Esophagus muscularis mucosa (tissue), 4 donors: ENCODE results near the gene CHST15. TPM values are rescaled to one million over a fixed set of nuclear protein-coding genes. Genes with fewer than 3 reads are reported as not detected.

Experiments used
- DNase-seq: peaks from one replicate; pipeline ENCODE4 v3.0.0-alpha.2; 2017; ENCODE audit errors: extremely low spot score
- H3K27ac ChIP-seq, 4 donors: fragments of 200-600 bp; sonication (generic); replicated peaks in 1 of 4; 1 replicate in 3 of 4; 2 replicates in 1 of 4; pipeline ENCODE4 v1.5.1; 2016 to 2019; ENCODE audit warnings: mild to moderate bottlenecking in 1 of 4
- H3K27me3 ChIP-seq, 4 donors: fragments of 200-600 bp; sonication (generic); one replicate each; pipeline versions ENCODE4 v1.5.1 to v1.6.0; 2016 to 2019
- H3K36me3 ChIP-seq, 4 donors: fragments of 200-600 bp; sonication (generic); one replicate each; pipeline ENCODE4 v1.5.1; 2016 to 2019
- H3K4me1 ChIP-seq, 4 donors: fragments of 200-600 bp; sonication (generic); one replicate each; pipeline ENCODE4 v1.5.1; 2016 to 2019
- H3K4me3 ChIP-seq, 4 donors: fragments of 200-600 bp; sonication (generic); 1 replicate in 2 of 4; 2 replicates in 2 of 4; pipeline ENCODE4 v1.5.1; 2016 to 2019; ENCODE audit warnings: mild to moderate bottlenecking in 4 of 4, moderate library complexity in 1 of 4
- H3K9me3 ChIP-seq, 4 donors: fragments of 200-600 bp; sonication (generic); 1 replicate in 3 of 4; 2 replicates in 1 of 4; pipeline ENCODE4 v1.5.1; 2016 to 2019
- EP300 ChIP-seq: sonication (generic); formaldehyde crosslinking; IDR thresholded peaks from one replicate; pipeline ENCODE4 v1.6.1; 2017; ENCODE audit warnings: antibody characterized with exemption
- POLR2A ChIP-seq: fragments of 450-650 bp; IDR thresholded peaks from one replicate; pipeline ENCODE4 v1.6.1; 2017; ENCODE audit warnings: antibody characterized with exemption, moderate library complexity, mild to moderate bottlenecking, low read depth
- POLR2AphosphoS5 ChIP-seq, 2 donors: sonication (generic); formaldehyde crosslinking; IDR thresholded peaks; one replicate each; pipeline ENCODE4 v1.6.1; 2017; ENCODE audit warnings: antibody characterized with exemption in 2 of 2
- WGBS: methylation state at CpG from one replicate; pipeline ENCODE4 v1.1.5; 2018; 5-methylcytosine and 5-hydroxymethylcytosine counted together
- intact Hi-C: fragments of 100-400 bp; cut with DNase I; formaldehyde crosslinking; loops from one replicate; pipeline ENCODE4 v1.15.1; 2023
- total RNA-seq, 4 donors: library from RNA; depleted of rRNA; stranded (reverse); fragments of >200 nt; gene quantifications; one replicate each; pipeline versions ENCODE4 v1.1.0 to v1.2.1, GENCODE V29; 2016
- TF ChIP-seq, protein P1 (sequence below), 3 experiments: fragments of 200-600 bp in 2 of 3; fragments of 450-650 bp in 1 of 3; sonication (generic) in 2 of 3; IDR thresholded peaks; one replicate each; pipeline ENCODE4 v1.5.1; 2017 to 2019; ENCODE audit warnings: antibody characterized with exemption in 3 of 3, mild to moderate bottlenecking in 2 of 3, moderate library complexity in 1 of 3

CHST15 gene
- total RNA-seq, 4 donors from 2014 or later: 48.2 to 76.1 (median 62.5) TPM

DNA sequence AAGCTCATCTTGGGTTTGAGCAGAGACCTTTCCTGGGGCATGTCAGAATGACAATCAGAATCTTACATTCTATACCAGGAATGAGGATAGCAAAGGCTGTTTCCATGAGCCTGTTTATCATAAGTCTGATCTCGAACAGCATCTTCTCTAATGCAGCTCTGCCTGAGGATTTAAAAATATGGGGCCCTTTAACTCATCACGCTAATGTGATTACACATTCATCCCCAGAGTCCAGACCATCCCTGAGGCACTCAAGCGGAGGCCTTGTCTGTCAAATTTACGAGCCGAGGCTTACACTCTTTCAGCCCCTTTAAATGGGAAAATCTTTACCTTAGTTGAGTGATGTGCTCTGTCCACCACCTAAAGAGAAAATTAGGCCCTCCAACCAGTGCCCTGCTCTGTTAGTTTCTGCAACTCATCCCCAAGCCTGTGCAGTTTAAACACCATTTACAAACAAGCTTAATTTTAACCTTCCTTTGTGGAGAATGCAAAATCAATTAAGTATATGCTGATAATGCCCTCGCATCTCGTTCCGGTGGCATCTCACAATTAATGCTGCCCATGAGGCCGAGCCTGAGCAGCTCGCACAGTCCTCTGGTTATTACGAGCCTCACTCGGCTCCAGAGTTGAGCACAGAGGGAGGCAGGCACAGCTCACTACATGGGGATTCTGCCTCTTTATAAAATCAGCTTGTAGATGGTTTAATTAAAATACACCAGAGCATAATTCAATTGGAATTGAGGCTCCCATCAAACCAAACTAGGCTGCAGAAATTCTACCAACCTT, 16.0 kb downstream of the CHST15 start:
- H3K27ac ChIP-seq: peak overlapping the region; percentile 16 to 77 (median 58)
- no peak for DNase-seq
- TF ChIP-seq POLR2AphosphoS5 (IDR thresholded peaks at IDR 0.05) (no peak), POLR2A (no peak), EP300 (no peak)
- TF ChIP-seq, protein P1, sequence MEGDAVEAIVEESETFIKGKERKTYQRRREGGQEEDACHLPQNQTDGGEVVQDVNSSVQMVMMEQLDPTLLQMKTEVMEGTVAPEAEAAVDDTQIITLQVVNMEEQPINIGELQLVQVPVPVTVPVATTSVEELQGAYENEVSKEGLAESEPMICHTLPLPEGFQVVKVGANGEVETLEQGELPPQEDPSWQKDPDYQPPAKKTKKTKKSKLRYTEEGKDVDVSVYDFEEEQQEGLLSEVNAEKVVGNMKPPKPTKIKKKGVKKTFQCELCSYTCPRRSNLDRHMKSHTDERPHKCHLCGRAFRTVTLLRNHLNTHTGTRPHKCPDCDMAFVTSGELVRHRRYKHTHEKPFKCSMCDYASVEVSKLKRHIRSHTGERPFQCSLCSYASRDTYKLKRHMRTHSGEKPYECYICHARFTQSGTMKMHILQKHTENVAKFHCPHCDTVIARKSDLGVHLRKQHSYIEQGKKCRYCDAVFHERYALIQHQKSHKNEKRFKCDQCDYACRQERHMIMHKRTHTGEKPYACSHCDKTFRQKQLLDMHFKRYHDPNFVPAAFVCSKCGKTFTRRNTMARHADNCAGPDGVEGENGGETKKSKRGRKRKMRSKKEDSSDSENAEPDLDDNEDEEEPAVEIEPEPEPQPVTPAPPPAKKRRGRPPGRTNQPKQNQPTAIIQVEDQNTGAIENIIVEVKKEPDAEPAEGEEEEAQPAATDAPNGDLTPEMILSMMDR (IDR thresholded peaks at IDR 0.05): no peak
- no peak overlapping the region for H3K4me3 ChIP-seq
- H3K27me3 ChIP-seq: no peaks in the 10 kb centered on the region
- peaks cover 16 to 96% (median 86%) of the 10 kb centered on the region in 4 donors for H3K4me1 ChIP-seq
- intact Hi-C loops: no loop called here
- WGBS: 62% methylated on average over 12 of the region's 12 CpGs
- H3K9me3 ChIP-seq: no peaks in the 10 kb centered on the region
- no peaks in the 10 kb centered on the region for H3K36me3 ChIP-seq

DNA sequence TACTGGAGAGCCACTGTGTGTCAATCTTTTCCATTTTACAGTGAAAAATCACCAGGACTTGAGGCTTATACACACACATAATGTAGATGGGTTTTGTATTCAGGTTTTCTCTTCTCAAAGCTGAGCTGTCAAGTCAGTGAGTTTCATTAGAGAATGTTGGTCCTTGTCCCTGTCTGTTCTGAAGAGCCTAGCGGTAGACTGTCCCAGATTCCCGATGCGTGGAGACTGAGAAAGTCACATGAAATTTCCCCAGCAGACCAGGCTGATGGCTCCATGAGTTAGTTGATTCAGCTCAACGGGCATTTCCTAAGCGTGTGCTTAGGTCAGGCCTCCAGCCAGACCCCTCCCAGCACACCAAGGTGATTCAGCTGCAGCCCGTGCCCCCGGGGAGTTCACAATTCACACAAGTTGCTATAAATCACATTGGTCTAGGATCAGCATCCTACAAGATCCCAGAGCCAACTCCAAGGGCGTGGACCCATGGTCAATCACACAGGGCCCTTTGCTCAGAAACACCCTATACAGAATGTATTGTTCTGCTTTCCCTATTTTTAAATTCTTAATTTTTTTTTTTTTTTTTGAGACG, 17.2 kb downstream of the CHST15 start:
- intact Hi-C loops: no loop called here
- DNase-seq: no peak
- no peaks in the 10 kb centered on the region for H3K9me3 ChIP-seq
- no peaks in the 10 kb centered on the region for H3K27me3 ChIP-seq
- WGBS: 82% methylated on average over 9 of the region's 9 CpGs
- H3K27ac ChIP-seq: peak overlapping the region; percentile 53 to 77 (median 69)
- H3K4me3 ChIP-seq: no peak overlapping the region
- TF ChIP-seq, protein P1 (IDR thresholded peaks at IDR 0.05): no peak
- TF ChIP-seq EP300 (no peak), POLR2A (no peak)
- H3K36me3 ChIP-seq: no peaks in the 10 kb centered on the region
- peaks cover 11 to 98% (median 90%) of the 10 kb centered on the region in 4 donors for H3K4me1 ChIP-seq

DNA sequence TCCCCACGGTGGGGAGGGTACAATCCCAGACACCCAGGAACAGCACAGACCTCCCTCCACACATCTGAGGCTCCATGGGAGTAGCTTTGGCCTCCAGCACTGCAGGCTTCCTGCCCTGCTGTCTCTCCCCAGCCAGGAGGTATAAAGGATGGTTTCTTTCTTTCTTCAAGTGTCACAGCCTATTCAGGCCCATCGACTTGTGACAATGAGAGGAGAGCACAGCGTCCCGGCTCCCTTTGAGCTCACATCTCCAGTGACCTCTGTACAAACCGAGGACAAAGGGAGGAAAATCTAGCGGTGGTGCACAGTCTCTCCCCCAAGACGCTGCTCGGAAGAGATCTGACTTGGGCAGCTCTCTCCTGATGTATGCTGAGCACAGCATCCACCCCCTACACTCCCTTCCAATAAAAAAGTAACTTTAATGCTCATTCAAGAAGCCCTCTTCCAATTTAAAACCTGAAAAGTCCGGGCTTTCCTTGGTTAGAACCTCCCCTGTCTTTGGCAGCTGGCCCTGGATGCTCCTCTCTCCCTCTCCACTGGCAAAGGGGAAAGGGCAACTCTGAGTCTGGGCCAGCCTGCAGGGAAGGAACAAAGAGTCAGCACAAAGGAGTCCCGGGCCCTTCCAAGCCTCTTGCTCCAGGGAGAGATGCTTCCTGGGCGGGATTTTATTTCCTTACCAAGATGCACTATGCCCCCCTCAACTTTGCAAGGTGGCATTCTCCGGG, 18.0 kb downstream of the CHST15 start:
- H3K27ac ChIP-seq: peak overlapping the region; percentile 53 to 77 (median 69)

DNA sequence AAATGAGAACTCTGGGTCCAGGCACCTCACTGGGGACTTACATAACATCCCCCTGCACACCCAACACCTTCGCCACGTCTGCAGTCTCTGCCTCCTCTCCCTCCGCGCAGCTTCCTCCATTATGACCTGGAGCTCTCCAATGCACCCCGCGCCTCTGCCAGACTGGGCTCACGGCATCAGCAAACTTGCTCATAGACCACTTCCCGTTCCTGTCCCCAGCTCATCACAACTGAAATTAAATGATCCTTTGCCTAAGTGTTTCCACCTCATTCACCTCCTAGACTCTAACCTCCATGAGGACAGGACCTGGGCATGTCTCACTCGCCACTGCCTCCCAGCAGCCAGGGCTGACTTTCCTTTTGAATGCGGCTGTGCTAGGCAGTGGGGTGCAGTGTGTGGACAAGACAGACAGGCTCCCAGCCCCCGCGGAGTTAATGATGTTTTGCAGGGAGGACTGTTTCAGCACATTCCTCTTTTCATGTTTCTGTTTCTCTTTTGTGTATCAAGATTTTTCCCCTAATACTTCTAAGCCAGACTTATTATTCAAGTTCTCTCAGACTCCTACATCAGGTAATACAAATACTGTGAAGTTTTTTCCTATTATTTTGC, 18.8 kb downstream of the CHST15 start:
- WGBS: 77% methylated on average over 12 of the region's 12 CpGs
- intact Hi-C loops: no loop called here
- TF ChIP-seq POLR2AphosphoS5 (IDR thresholded peaks at IDR 0.05): no peak
- TF ChIP-seq EP300: no peak
- TF ChIP-seq, protein P1 (IDR thresholded peaks at IDR 0.05): no peak
- no peak for TF ChIP-seq POLR2A
- no peaks in the 10 kb centered on the region for H3K27me3 ChIP-seq
- peaks cover 11 to 96% (median 89%) of the 10 kb centered on the region in 4 donors for H3K4me1 ChIP-seq
- DNase-seq: no peak
- H3K27ac ChIP-seq: peak overlapping the region in 3 of 4 donors; percentile 53 to 77 (median 71)
- no peaks in the 10 kb centered on the region for H3K36me3 ChIP-seq
- no peak overlapping the region for H3K4me3 ChIP-seq
- H3K9me3 ChIP-seq: no peaks in the 10 kb centered on the region

More for the DNA sequence above, 18.0 kb downstream of the CHST15 start:
- peak overlapping the region in 1 of 4 donors; percentile 9 for H3K4me3 ChIP-seq
- WGBS: 23% methylated on average over 12 of the region's 12 CpGs
- H3K4me1 ChIP-seq: peaks cover 11 to 98% (median 90%) of the 10 kb centered on the region in 4 donors
- DNase-seq: no peak
- H3K36me3 ChIP-seq: no peaks in the 10 kb centered on the region
- H3K27me3 ChIP-seq: no peaks in the 10 kb centered on the region
- no peaks in the 10 kb centered on the region for H3K9me3 ChIP-seq
- intact Hi-C loops: no loop called here
- TF ChIP-seq EP300 (no peak), POLR2AphosphoS5 (IDR thresholded peaks at IDR 0.05) (no peak), POLR2A (no peak)
- TF ChIP-seq, protein P1 (IDR thresholded peaks at IDR 0.05): no peak
